Gastrocnemius medialis (tissue), 4 donors: ENCODE measurements around the gene MINDY4.
"Not testable (repeated sequence)": the region's sequence is repeated elsewhere in the genome, so short reads cannot be mapped to it uniquely, and the experiment has no call there.

Experiments used
- CTCF ChIP-seq, 5 experiments: fragments of 450-650 bp in 3 of 5; fragments of 200-600 bp in 2 of 5; sonication (generic) in 2 of 5; IDR thresholded peaks in 4 of 5; conservative IDR thresholded peaks in 1 of 5; 1 replicate in 4 of 5; 2 replicates in 1 of 5; pipeline ENCODE4 v1.5.1; 2016 to 2019; ENCODE audit warnings: antibody characterized with exemption in 5 of 5, mild to moderate bottlenecking in 3 of 5, moderate library complexity in 3 of 5
- POLR2A ChIP-seq, 2 donors: fragments of 450-650 bp; IDR thresholded peaks; one replicate each; pipeline ENCODE4 v1.6.1; 2017; ENCODE audit warnings: antibody characterized with exemption in 2 of 2, mild to moderate bottlenecking in 2 of 2, moderate library complexity in 2 of 2

- not testable (repeated sequence) for TF ChIP-seq CTCF (IDR thresholded peaks at IDR 0.05 in 4 of 5, conservative IDR thresholded peaks at IDR 0.05 in 1 of 5); POLR2A (IDR thresholded peaks at IDR 0.05)
Measured at GRCh38 chr7:30807941-30808340, 36.7 kb downstream of the MINDY4 start.
